ENCODE results near the gene DAPK3. TPM values are rescaled to one million over a fixed set of nuclear protein-coding genes. Genes with fewer than 3 reads are reported as not detected.

Gene DAPK3
- total RNA-seq, 1 experiment from 2014 or later: 121 TPM

DNA sequence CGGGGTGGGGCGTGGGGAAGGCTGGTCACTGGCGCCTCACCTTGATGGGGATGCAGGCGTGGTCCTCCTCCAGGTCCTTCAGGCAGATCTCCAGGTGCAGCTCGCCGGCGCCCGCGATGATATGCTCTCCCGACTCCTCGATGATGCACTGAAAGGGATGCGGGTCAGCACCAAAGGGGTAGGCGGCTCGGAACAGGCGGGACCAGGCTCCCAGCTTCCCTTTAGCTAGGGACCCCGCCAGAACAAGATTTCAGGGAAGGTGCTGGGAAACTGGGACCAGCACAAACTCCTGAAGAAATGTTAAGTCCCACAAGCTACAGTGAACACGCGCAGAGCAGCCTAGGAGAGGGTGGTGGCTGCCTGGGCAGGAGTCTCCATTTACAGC lies 8.4 kb upstream of the DAPK3 start:
- Histone ChIP-seq H3K23ac (ENCODE audit: insufficient read length, low read depth, low read length) (no peak overlapping the region), H2BK120ac (ENCODE audit: low read depth, low read length, poor library complexity, severe bottlenecking) (no peak overlapping the region), H2BK12ac (ENCODE audit: insufficient read length, low read depth, low read length) (no peak overlapping the region), H3K4me2 (ENCODE audit: insufficient read depth, insufficient read length, low read length) (no peak overlapping the region), H3K27ac (ENCODE audit: insufficient read length, low read depth, low read length) (no peak overlapping the region), H3T11ph (ENCODE audit: low read length) (no peak overlapping the region), H3K4ac (ENCODE audit: low read depth, low read length) (no peak overlapping the region), H3K9ac (ENCODE audit: extremely low read depth, insufficient read length, low read length) (no peak overlapping the region), H4K8ac (replicated peaks; ENCODE audit: insufficient read length, low read depth, low read length) (no peak overlapping the region), H4K91ac (ENCODE audit: insufficient read length, low read depth, low read length) (no peak overlapping the region), H2BK15ac (ENCODE audit: low read depth, low read length) (no peak overlapping the region), H4K20me1 (ENCODE audit: control insufficient read depth, insufficient read depth, insufficient read length) (peaks cover 4% of the 10 kb centered on the region), H3K79me1 (ENCODE audit: insufficient read depth, low read depth, low read length, poor library complexity, severe bottlenecking) (peaks cover 12% of the 10 kb centered on the region), H2BK5ac (ENCODE audit: insufficient read length, low read length) (no peak overlapping the region), H3K14ac (ENCODE audit: insufficient read depth, low read length) (no peak overlapping the region), H2AK5ac (ENCODE audit: insufficient read length, low read length) (no peak overlapping the region), H2AFZ (ENCODE audit: low read length) (no peak overlapping the region), H3K23me2 (ENCODE audit: insufficient read length, low read depth, low read length, poor library complexity, severe bottlenecking) (peaks cover 5% of the 10 kb centered on the region), H3K79me2 (ENCODE audit: insufficient read depth, low read length) (peaks cover 19% of the 10 kb centered on the region; the same call in 1 of the 2 replicates), H3K27me3 (ENCODE audit: insufficient read depth, low read length) (no peaks in the 10 kb centered on the region), H3K56ac (ENCODE audit: insufficient read length, low read depth, low read length) (no peak overlapping the region), H3K4me1 (ENCODE audit: insufficient read depth, low read length) (no peaks in the 10 kb centered on the region), H4K5ac (ENCODE audit: insufficient read length, low read depth, low read length) (no peak overlapping the region), H3K9me3 (ENCODE audit: control insufficient read depth, low read depth, low read length) (no peaks in the 10 kb centered on the region), H2BK20ac (ENCODE audit: low read depth, low read length, poor library complexity, severe bottlenecking) (no peak overlapping the region), H3K18ac (ENCODE audit: insufficient read length, low read depth, low read length) (no peak overlapping the region)
- H3K4me3 Mint-ChIP-seq: 0 out of 5 replicates have a peak overlapping the region, but pooled peaks of 1 of the 2 experiments have one; percentile 35
- peak overlapping the region; percentile 53 to 84 (median 80); a peak in 4 of 7 replicates for H3K27ac Mint-ChIP-seq
- no peaks in the 10 kb centered on the region; a peak in 1 of 5 replicates for H3K9me3 Mint-ChIP-seq
- DNase-seq: peak; percentile 41
- TF ChIP-seq, protein P1, sequence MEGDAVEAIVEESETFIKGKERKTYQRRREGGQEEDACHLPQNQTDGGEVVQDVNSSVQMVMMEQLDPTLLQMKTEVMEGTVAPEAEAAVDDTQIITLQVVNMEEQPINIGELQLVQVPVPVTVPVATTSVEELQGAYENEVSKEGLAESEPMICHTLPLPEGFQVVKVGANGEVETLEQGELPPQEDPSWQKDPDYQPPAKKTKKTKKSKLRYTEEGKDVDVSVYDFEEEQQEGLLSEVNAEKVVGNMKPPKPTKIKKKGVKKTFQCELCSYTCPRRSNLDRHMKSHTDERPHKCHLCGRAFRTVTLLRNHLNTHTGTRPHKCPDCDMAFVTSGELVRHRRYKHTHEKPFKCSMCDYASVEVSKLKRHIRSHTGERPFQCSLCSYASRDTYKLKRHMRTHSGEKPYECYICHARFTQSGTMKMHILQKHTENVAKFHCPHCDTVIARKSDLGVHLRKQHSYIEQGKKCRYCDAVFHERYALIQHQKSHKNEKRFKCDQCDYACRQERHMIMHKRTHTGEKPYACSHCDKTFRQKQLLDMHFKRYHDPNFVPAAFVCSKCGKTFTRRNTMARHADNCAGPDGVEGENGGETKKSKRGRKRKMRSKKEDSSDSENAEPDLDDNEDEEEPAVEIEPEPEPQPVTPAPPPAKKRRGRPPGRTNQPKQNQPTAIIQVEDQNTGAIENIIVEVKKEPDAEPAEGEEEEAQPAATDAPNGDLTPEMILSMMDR (conservative IDR thresholded peaks at IDR 0.05): no peak
- peaks cover 22% of the 10 kb centered on the region in 2 experiments for H3K4me1 Mint-ChIP-seq
- H3K27me3 Mint-ChIP-seq (ENCODE audit: low read depth): peaks cover 6% of the 10 kb centered on the region
- peaks cover 76 to 92% (median 85%) of the 10 kb centered on the region in 3 experiments for H3K36me3 Mint-ChIP-seq (ENCODE audit: insufficient read depth in 1 of 3, low read depth in 3 of 3)
- WGBS (ENCODE audit: extremely low coverage, insufficient read length, low lambda C conversion rate): no CpG with 5 or more reads among the region's 18 CpGs
